Measurements from ENCODE around the gene GPBAR1. TPM values are rescaled to one million over a fixed set of nuclear protein-coding genes. Genes with fewer than 3 reads are reported as not detected.

The GPBAR1 gene
- total RNA-seq, 6 experiments from 2014 or later = 0.10 to 0.17 (median 0.12) TPM; not detected in 1

- Mint-ChIP-seq H3K27me3 (ENCODE audit: insufficient read depth) (peaks cover 3% of the 10 kb centered on the region; the same call in 1 of the 2 replicates), H3K27ac (no peak overlapping the region), H3K4me1 (ENCODE audit: low read depth) (peaks cover 7% of the 10 kb centered on the region), H3K4me3 (no peak overlapping the region), H3K36me3 (ENCODE audit: low read depth) (peaks cover 16% of the 10 kb centered on the region), H3K9me3 (no peaks in the 10 kb centered on the region)
- DNase-seq = no peak
- no peak for TF ChIP-seq CTCF (IDR thresholded peaks at IDR 0.05)
Measured at GRCh38 chr2:218264773-218265561, 4.2 kb downstream of the GPBAR1 start.

GRCh38 chr2:218265626-218266025 is 4.8 kb downstream of the GPBAR1 start:
- TF ChIP-seq CTCF (IDR thresholded peaks at IDR 0.05) = no peak
- no peaks in the 10 kb centered on the region for H3K9me3 Mint-ChIP-seq
- no peak for DNase-seq
- H3K27ac Mint-ChIP-seq = no peak overlapping the region
- H3K36me3 Mint-ChIP-seq (ENCODE audit: low read depth) = peaks cover 16% of the 10 kb centered on the region
- peaks cover 3% of the 10 kb centered on the region; the same call in 1 of the 2 replicates for H3K27me3 Mint-ChIP-seq (ENCODE audit: insufficient read depth)
- no peak overlapping the region for H3K4me3 Mint-ChIP-seq
- peaks cover 7% of the 10 kb centered on the region for H3K4me1 Mint-ChIP-seq (ENCODE audit: low read depth)

- peaks cover 16% of the 10 kb centered on the region for H3K36me3 Mint-ChIP-seq (ENCODE audit: low read depth)
- H3K27ac Mint-ChIP-seq = no peak overlapping the region
- H3K27me3 Mint-ChIP-seq (ENCODE audit: insufficient read depth) = peaks cover 3% of the 10 kb centered on the region; the same call in 1 of the 2 replicates
- no peaks in the 10 kb centered on the region for H3K9me3 Mint-ChIP-seq
- no peak for DNase-seq
- no peak for TF ChIP-seq CTCF (IDR thresholded peaks at IDR 0.05)
- H3K4me3 Mint-ChIP-seq = no peak overlapping the region
- H3K4me1 Mint-ChIP-seq (ENCODE audit: low read depth) = peaks cover 13% of the 10 kb centered on the region
Measured at GRCh38 chr2:218266316-218266979, 5.6 kb downstream of the GPBAR1 start.

- no peak for DNase-seq
- H3K27ac Mint-ChIP-seq = peak overlapping the region; percentile 36; the same call in 1 of the 2 replicates
- H3K9me3 Mint-ChIP-seq = no peaks in the 10 kb centered on the region
- peaks cover 16% of the 10 kb centered on the region for H3K36me3 Mint-ChIP-seq (ENCODE audit: low read depth)
- TF ChIP-seq CTCF (IDR thresholded peaks at IDR 0.05) = no peak
- H3K4me1 Mint-ChIP-seq (ENCODE audit: low read depth) = peaks cover 21% of the 10 kb centered on the region
- H3K4me3 Mint-ChIP-seq = no peak overlapping the region
- peaks cover 5% of the 10 kb centered on the region; the same call in 1 of the 2 replicates for H3K27me3 Mint-ChIP-seq (ENCODE audit: insufficient read depth)
Measured at GRCh38 chr2:218267259-218267658, 6.4 kb downstream of the GPBAR1 start.

GRCh38 chr2:218269900-218270720 is 9.3 kb downstream of the GPBAR1 start, which contains the start of the genes AAMP and PNKD:
Gene AAMP, minus strand, starts transcription at chr2:218270137. Its CDS starts 51 bp downstream, at chr2:218270086.
Gene PNKD, plus strand, starts transcription at chr2:218270519. Its CDS starts 17 bp downstream, at chr2:218270536.
- H3K27me3 Mint-ChIP-seq (ENCODE audit: insufficient read depth) = peaks cover 5% of the 10 kb centered on the region; the same call in 1 of the 2 replicates
- H3K9me3 Mint-ChIP-seq = no peaks in the 10 kb centered on the region
- H3K4me1 Mint-ChIP-seq (ENCODE audit: low read depth) = peaks cover 35% of the 10 kb centered on the region
- peaks cover 13% of the 10 kb centered on the region; the same call in 1 of the 2 replicates for H3K36me3 Mint-ChIP-seq (ENCODE audit: low read depth)
- DNase-seq = peak; percentile 100
- peak within 1 kb of the TSS; percentile 92 for H3K27ac Mint-ChIP-seq
- peak; percentile 53 for TF ChIP-seq CTCF (IDR thresholded peaks at IDR 0.05)
- peak within 1 kb of the TSS; percentile 90 for H3K4me3 Mint-ChIP-seq

Data from HFFc6 (cell line).